HG03060 (cell line): Measurements from ENCODE around the gene ESYT3.

ENCODE experiments used
- ATAC-seq: cut with Tn5 transposase; IDR thresholded peaks from one replicate; pipeline ENCODE4 v1.9.1; 2021; ENCODE audit warnings: low read depth, moderate number of reproducible peaks; ENCODE audit not compliant: unreplicated experiment

Gene ESYT3

DNA sequence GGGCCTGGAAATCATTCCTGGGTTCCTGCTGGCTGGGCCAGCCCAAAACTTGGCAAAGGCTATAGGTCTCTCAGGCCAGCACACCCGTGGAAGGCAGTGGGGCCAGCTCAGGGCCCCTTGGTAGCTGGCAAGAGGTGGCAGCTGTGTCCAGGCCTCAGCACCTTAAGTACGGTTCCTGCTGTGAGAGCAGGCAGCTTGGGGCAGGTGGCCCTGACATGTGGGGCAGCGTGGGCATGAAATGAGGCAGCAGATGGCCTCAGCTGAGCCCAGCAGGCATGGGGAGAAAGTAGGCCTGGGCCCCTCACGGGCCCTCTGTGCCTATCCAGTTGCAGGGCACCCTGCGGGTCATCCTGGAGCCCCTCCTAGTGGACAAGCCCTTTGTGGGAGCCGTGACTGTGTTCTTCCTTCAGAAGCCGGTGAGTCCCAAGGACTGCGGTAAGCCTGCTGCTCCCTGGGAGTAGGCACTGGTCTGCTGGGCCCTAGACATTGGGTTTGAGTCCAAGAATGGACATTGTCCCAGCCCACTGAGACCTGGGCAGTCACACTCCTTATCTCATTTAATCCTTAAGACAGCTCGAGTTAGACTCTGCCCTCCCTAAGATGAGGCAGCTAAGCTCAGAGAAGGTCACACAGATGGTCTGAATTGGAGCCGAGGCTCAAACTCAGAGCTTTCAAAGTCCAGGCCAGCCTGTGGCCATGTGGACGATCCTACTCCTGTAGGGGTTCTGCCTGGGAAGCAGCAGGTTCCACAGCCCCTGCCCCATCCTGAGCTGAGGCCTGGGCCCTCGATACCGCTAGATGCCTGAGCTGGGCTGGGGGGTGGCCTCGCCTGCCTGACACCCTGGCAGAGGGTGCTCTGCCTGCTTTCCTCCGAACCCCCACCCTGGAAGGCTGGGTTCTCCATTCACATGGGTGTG is 25.5 kb downstream of the ESYT3 start:
- ATAC-seq = no peak

DNA sequence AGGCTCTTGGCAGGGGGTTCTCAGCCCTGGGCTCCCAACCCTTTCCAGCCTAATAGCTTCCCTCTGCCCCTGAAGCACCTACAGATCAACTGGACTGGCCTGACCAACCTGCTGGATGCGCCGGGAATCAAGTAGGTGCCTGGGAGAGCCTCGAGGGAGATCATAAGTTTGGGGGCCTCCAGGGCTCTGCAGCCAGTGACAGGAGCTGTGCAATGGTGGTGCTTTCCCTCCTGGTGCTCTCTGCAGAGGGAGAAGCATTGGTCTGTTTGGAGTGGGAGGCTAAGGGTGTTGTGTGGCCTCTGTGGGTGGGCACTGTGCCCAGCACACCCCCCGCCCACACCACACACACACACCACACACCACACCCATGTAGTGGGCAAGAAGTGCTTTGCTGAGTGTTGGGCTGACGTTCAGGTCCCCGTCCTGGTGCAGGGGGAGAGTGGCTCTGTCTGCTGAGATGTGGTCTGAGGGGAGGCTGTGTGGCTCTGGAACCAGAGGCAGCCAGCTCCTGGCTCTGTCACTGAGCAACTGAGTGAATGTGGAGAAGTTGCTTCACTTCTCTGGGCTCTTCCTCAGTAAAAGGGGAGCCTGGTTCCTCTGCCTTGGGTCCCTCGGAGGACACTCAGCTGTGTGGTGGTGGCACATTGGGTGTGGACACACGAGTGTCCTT is 26.3 kb downstream of the ESYT3 start:
- no peak for ATAC-seq

DNA sequence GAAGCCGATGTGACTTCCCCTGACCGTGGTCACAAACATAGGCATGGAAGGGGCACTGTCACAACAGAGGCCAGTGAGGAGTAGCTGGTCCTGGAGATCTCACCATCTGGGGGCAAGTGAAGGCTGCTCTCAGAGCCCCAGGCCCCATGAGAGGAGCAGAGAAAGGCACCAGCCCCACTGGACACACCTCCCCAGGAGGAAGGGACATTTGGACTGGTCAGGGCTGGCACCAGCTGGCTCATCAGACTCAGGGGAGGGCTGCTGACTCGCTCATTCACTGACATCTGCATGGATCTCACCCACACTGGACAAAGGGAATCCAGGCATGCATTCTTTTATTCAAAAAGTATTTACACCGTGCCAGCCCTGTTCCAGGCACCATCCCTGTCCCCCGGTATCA is 26.8 kb downstream of the ESYT3 start:
- no peak for ATAC-seq

DNA sequence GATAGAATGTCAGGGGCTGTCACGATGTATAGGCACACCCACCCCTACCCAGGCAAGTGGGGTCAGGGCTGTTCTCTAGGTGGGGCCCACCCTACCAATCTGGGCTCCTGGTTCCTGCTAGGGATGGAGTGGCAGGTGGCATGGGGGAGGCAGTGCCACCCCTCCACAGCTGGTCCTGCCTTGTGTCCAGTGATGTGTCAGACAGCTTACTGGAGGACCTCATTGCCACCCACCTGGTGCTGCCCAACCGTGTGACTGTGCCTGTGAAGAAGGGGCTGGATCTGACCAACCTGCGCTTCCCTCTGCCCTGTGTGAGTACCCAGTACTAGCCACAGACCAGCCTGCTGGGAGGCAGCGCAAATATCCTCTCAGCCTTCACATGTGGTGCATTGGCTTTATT is 27.5 kb downstream of the ESYT3 start:
- no peak for ATAC-seq

DNA sequence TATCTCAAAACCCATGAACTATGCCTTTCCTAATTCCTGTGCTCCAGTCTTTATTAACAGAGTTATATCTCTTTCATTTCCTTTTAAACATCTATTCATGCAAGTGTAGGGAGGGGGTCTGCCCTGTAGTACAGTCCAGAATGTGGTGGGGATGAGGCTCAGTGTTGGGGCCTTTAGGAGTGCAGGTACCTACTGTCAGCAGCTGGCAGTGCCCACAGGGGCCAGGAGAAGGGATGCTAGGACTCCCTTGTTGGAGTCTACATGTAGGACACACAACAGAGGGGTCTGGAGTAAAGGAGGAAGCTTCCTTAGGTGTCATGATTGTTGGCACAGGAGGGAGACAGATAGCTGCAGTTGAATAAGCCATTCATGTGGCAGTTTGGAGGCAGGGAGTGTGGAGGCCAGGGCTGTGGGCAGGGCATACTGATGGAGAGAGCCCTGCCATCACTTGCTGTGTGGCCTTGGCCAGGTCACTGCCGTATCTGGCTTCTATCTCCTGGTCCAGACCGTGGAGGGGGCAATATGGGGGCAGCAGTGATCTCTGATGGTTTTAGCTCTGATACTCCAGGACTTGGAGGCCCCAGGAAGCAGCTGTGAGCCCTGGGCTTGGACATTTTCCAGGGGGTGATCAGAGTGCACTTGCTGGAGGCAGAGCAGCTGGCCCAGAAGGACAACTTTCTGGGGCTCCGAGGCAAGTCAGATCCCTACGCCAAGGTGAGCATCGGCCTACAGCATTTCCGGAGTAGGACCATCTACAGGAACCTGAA is 29.5 kb downstream of the ESYT3 start:
- no peak for ATAC-seq

DNA sequence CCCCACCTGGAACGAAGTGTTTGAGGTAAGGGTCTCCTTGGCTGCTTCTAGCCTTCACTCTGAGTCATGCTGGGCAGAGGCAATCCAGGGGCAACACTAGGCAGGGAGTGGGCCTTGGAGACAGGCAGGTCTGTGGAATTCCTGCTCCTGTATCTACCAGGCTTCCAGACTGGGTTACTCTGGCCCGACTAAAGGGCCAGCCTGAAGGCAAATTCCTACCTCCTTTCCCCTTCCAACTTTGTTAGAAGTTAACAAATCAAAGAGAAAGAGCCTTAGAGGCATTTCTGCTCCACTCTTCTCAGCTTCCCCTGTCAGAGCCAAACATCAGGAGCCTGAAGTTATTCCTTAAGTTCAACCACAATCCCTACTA is 30.1 kb downstream of the ESYT3 start:
- ATAC-seq = no peak

DNA sequence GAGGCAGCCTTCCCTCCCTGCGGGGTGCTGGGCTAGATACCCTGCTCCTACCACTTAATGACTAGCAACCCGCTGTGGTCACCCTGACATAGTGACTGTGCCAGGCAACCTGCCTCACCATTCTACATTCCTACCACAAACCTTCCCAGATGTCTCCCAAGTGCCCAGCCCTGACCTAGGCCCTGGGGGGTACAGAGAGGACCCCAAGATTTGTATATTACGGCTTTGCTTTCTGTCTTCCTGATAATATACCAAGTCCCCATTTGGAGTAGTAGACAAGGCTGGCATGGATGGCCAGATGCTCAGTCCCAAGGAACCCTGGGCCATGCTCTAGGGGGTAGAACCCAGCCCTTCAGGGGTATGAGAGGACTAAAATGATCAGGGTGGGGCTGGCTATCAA is 31.0 kb downstream of the ESYT3 start:
- no peak for ATAC-seq

DNA sequence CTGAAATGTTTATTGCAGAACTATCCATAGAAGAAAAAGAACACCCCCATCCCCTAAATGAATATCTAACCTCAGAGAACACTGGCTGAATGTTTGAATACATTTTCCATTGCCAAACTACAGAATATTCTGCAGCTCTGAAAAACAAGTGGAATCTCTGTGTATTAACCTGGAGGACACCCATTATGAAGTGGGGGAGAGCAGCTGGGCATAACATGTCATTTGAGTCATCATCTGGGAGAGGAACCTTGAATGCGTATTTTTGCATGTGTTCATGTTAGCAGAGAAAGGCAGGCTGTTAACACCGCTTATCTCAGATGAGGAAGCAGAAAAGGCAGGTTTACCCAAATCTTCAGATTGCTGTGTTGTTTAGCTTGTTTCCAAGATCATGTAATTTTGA is 31.5 kb downstream of the ESYT3 start:
- no peak for ATAC-seq

DNA sequence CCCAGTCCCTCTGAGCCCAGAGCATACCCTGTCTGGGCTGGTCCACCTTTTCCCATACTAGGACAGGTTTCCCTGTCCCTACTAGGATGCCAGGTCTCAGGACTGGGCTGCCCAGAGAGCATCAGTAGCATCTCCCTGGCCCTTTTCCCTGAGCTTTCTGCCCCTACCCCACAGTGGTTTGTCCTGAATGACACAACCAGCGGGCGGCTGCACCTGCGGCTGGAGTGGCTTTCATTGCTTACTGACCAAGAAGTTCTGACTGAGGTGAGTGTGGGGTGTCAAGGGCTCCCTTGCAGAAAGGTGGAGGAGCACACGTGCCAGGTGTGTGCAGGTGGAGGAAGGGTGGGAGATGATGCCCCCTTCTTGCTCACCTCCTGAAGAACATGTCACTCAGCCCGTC is 33.5 kb downstream of the ESYT3 start:
- ATAC-seq = no peak

DNA sequence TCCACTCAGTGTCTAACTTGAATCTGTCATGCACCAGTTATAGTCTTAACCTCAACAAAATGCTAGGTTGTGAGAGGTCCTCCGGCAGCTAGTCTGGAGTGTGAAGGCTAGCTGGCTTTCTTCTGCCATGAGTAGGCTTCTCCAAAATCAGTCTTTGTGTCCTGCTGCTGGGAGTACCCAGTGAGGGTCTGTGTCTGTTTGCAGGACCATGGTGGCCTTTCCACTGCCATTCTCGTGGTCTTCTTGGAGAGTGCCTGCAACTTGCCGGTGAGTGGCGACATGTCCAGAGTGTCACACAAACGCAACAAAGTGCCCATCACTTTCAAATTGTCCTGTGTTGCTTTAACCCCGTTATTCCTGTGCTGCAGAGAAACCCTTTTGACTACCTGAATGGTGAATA is 34.0 kb downstream of the ESYT3 start:
- no peak for ATAC-seq

DNA sequence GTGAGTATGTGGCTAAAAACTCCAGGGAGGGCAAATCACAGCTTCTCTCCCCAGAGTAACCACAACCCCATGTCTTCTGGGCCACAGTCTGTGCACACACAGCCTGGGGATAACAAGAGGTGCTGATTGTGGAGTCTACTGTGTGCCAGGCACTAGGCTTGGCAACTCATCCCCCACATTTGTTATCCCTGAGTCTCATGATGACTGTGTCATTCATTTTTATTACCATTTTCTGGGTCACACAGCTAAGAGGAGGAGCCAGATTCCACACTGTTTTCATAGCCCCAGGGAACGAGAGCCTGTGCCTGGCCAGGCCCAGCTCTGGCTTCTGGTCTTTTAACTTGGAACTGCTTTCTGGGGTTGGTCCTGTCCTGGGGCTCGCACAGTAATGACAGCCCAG is 34.5 kb downstream of the ESYT3 start:
- ATAC-seq = no peak

DNA sequence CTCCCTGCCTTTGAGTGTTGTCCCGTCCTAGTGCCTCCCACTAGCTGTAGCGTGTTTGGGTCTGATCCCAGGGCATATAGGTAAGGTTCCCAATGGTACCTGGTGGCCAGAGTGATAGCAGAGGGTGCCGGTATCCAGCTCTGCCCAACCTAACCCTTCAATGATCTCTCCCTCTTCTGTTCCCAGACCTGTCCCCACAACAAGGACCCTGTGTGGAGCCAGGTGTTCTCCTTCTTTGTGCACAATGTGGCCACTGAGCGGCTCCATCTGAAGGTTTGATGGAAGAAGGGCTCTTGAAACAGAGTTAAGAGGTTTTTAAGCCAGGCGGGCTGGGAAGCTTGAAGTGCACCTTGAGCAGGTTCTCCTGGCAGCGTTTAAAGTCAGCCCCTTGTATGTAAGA is 35.5 kb downstream of the ESYT3 start:
- no peak for ATAC-seq

DNA sequence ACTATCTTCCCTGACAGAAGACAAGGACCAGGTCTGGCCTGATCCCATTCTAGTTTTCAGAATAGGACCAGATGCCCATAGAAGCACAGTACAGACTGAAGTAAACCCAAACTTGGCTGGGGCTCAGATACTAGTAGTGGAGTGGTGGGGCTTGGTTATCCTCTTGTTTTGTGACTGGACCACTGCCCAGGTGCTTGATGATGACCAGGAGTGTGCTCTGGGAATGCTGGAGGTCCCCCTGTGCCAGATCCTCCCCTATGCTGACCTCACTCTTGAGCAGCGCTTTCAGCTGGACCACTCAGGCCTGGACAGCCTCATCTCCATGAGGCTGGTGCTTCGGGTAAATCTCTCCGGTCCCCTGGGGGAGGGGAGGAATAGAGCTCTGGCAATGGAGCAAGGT is 36.3 kb downstream of the ESYT3 start:
- no peak for ATAC-seq

DNA sequence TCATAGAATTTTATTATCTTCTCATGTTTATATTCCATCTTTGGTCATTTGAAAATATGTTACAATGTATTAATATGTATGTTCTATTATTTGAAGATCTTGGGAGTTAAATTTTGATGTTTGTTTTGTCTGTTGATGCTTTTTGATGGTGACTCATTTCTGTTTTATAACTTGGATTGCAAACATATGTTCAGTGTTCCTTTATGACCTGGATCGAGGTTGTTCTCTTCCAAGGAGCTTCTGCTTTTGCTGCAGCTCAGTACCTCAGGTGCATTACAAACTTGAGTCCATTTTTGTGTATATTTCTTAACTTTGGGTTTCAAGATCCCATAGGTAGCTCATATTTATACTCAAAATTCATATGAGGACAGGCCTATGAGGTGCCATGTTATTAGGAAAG is 37.1 kb downstream of the ESYT3 start:
- ATAC-seq = no peak

DNA sequence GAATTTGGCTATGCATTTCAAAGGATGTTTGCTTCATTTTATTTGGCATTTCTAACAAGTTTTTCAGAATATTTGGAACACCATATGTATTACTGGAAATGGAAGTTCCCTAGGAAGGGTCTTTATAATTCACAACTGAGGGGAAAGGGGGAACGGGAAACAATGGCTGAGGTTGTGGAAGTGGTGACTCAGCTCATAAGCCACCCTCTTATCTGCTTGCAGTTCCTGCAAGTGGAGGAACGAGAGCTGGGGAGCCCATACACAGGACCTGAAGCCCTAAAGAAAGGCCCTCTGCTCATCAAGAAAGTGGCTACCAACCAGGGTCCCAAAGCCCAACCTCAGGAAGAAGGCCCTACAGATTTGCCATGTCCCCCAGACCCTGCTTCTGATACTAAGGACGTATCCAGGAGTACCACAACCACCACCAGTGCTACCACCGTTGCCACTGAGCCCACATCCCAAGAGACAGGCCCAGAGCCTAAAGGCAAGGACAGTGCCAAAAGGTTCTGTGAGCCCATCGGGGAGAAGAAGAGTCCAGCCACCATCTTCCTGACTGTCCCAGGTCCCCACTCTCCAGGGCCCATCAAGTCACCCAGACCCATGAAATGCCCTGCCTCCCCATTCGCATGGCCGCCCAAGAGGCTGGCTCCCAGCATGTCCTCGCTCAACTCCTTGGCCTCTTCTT is 37.9 kb downstream of the ESYT3 start:
- no peak for ATAC-seq

DNA sequence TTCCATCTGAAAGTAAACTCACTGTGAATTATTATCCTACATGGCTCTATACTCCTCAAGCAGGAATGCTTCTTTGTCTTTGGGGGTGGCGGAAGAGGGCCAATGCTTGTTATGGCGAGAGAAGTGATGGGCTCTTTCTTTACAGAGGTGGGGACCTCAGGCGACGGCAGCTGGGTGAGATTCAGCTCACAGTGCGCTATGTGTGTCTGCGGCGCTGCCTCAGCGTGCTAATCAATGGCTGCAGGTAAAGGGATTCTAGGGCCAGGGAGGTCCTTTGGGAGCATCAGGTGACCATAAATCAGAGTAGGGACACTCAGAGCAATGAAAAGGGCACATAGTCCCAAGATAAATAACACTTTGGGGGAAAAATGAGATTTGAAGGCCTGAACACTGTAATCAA is 39.0 kb downstream of the ESYT3 start:
- no peak for ATAC-seq

DNA sequence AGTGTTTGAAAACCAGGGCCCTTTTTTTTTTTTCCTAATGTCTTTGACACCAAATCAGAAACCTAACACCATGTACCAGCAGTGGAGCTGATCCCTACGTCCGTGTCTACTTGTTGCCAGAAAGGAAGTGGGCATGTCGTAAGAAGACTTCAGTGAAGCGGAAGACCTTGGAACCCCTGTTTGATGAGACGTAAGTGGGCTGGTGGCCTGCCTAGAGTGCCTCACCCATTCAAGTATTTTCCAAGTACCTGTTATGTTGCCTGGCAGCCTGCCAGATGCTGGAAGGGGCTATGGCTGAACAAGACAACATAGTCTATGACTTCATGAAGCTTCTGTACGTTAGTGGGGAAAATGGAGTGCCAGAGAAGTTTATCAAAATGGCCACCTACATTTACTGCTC is 39.7 kb downstream of the ESYT3 start:
- ATAC-seq = no peak

DNA sequence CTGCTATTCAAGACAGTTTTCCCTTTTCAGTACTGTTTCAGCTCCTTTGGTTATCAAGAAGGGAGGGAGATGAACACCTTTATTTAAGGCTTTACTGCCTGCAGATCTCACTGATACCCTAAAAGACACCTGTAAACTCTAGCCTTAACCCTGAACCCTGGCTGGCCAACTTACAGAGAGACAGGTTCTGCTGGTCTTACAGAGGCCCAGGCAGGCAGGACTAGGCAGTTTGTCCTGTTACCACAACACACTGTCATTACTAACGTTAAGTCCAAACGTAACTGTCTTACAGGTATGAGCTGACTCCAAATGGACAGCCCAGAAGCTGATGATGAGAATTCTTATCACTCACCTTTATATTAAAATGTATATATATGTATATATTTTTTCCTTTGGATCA is 42.1 kb downstream of the ESYT3 start:
- no peak for ATAC-seq

DNA sequence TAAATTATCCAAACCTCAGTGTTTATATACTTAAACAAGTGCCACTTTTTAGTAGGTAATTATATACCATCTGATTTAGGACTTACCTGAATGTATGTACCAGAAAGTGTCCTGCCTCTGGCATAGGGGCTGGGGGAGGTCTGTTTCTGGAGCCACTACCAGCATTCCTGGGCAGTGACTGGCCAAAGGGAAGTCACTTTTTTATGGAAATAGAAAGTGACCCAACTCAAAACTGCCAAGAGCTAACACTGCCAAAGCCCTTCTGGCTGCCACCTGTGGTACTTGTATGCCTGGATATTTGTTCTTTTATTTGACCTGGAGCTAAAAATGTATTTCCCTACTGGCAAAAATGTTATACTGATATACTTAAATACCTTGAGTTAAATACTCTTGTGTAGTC is 42.7 kb downstream of the ESYT3 start:
- ATAC-seq = no peak

DNA sequence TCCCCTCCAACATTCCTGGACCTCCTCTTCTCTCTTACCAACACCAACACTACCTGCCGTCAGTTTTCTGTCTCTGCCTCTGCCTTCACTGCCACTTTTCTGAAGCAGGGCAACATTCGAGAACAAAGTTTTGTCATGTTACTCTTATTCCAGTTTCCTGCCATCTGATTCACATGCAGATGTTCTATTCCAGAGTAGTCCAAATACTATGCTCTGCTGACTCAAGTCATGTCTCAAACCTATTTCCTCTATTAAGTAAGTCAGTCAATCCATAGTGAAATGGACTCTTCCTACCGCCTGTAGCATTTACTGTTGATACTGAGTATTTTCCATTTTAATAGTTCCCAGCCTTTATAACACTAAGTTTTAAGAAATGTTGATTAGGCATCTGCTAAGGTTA is 43.4 kb downstream of the ESYT3 start:
- no peak for ATAC-seq

DNA sequence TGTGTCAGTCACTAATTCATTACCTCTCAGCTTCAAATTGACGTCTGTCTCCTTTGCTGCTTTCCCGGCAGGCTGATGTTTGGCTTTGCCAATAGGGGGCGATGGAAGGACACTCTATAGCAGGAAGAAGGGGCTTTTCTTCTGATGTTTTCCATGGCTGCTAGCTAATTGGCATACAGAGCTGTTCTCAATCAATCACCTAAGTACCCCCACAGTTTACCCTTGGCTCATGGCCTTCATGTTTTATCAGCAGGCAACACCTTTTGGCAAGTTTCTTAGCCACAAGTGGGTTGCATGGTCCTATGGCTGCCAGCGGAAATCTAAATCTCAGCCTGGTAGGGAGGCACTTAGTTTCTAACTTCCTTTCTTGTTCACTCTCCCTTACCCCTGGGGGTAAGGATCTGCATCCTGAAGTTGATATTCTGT is 45.0 kb downstream of the ESYT3 start:
- ATAC-seq = no peak
